Brain microvascular endothelial cell (primary cell): ENCODE measurements around the gene CDHR2.
"Not testable (repeated sequence)": the region's sequence is repeated elsewhere in the genome, so short reads cannot be mapped to it uniquely, and the experiment has no call there.

Source experiments
- DNase-seq: peaks from one replicate; pipeline ENCODE4 v3.0.0-alpha.2; 2020
- H3K27ac ChIP-seq: fragments of 250-450 bp; sonication (Bioruptor Pico); 2 replicates; pipeline ENCODE4 v1.5.1; 2020; ENCODE audit warnings: mild to moderate bottlenecking, moderate library complexity
- H3K27me3 ChIP-seq: fragments of 250-450 bp; sonication (Bioruptor Pico); replicated peaks from 2 replicates; pipeline ENCODE4 v1.5.1; 2020; ENCODE audit warnings: mild to moderate bottlenecking
- H3K36me3 ChIP-seq: fragments of 250-450 bp; sonication (Bioruptor Pico); replicated peaks from 2 replicates; pipeline ENCODE4 v1.5.1; 2020; ENCODE audit warnings: mild to moderate bottlenecking
- H3K4me3 ChIP-seq: 2 replicates; pipeline ENCODE4 v1.5.1; 2011; ENCODE audit warnings: low read depth, mild to moderate bottlenecking, control low read depth, low read length, moderate library complexity
- CTCF ChIP-seq: IDR thresholded peaks from 2 replicates; pipeline ENCODE4 v1.5.1; 2011; ENCODE audit warnings: low read depth, mild to moderate bottlenecking, moderate library complexity, low read length, control low read depth, inconsistent platforms; ENCODE audit errors: missing control alignments
- in situ Hi-C: cut with HindIII; loops from 2 replicates; pipeline ENCODE4 v1.10.0; 2017; ENCODE audit warnings: low sequenced_read_pairs, low pct_ligation_motif_present

Gene CDHR2

GRCh38 chr5:176583076-176583475 lies 33.9 kb downstream of the CDHR2 start:
- Histone ChIP-seq H3K36me3 (no peaks in the 10 kb centered on the region), H3K27ac (no peak overlapping the region), H3K4me3 (no peak overlapping the region), H3K27me3 (no peaks in the 10 kb centered on the region)
- DNase-seq, result no peak
- in situ Hi-C loops, result no loop called here
- TF ChIP-seq CTCF, result no peak

GRCh38 chr5:176587398-176587797 lies 38.3 kb downstream of the CDHR2 start:
- in situ Hi-C loops, result no loop called here
- Histone ChIP-seq H3K4me3 (no peak overlapping the region), H3K27ac (no peak overlapping the region), H3K36me3 (no peaks in the 10 kb centered on the region), H3K27me3 (no peaks in the 10 kb centered on the region)
- no peak for DNase-seq
- no peak for TF ChIP-seq CTCF

- no peak for DNase-seq
- H3K27me3 ChIP-seq, result no peaks in the 10 kb centered on the region
- no peak for TF ChIP-seq CTCF
- in situ Hi-C loops, result no loop called here
- no peak overlapping the region for H3K27ac ChIP-seq
- H3K4me3 ChIP-seq, result no peak overlapping the region
- H3K36me3 ChIP-seq, result no peaks in the 10 kb centered on the region
These were observed 39.2 kb downstream of the CDHR2 start for GRCh38 chr5:176588297-176588696.

- no peaks in the 10 kb centered on the region for H3K36me3 ChIP-seq
- in situ Hi-C loops, result no loop called here
- DNase-seq, result no peak
- no peak overlapping the region for H3K4me3 ChIP-seq
- no peak overlapping the region for H3K27ac ChIP-seq
- no peaks in the 10 kb centered on the region for H3K27me3 ChIP-seq
- TF ChIP-seq CTCF, result no peak
These were observed 40.1 kb downstream of the CDHR2 start for GRCh38 chr5:176589039-176589769.

- in situ Hi-C loops, result no loop called here
- no peak for DNase-seq
These were observed 41.0 kb downstream of the CDHR2 start for GRCh38 chr5:176590035-176590717.

GRCh38 chr5:176591667-176592066 lies 42.5 kb downstream of the CDHR2 start:
- DNase-seq, H3K4me3 ChIP-seq, H3K36me3 ChIP-seq, H3K27ac ChIP-seq, H3K27me3 ChIP-seq, in situ Hi-C loops: not testable (repeated sequence)

More at GRCh38 chr5:176590035-176590717, 41.0 kb downstream of the CDHR2 start:
- no peak overlapping the region for H3K4me3 ChIP-seq
- H3K36me3 ChIP-seq, result no peaks in the 10 kb centered on the region
- no peak for TF ChIP-seq CTCF
- no peak overlapping the region for H3K27ac ChIP-seq
- H3K27me3 ChIP-seq, result no peaks in the 10 kb centered on the region
